K562 (cell line): ENCODE measurements around the gene LSM4. TPM values are rescaled to one million over a fixed set of nuclear protein-coding genes. Genes with fewer than 3 reads are reported as not detected.

ENCODE experiments used
- CBFB ChIP-seq: sonication (generic); formaldehyde crosslinking; IDR thresholded peaks from 2 replicates; pipeline ENCODE4 v1.4.0; 2020; ENCODE audit warnings: mild to moderate bottlenecking, missing genetic modification reagents
- DMBX1 ChIP-seq: fragments of 250-450 bp; sonication (Bioruptor Pico); IDR thresholded peaks from 2 replicates; pipeline ENCODE4 v1.8.0; 2022; ENCODE audit warnings: inconsistent platforms, mild to moderate bottlenecking, moderate library complexity, borderline replicate concordance
- DNMT1 ChIP-seq: fragments of 450-650 bp; IDR thresholded peaks from 2 replicates; pipeline ENCODE4 v1.6.1; 2016; ENCODE audit warnings: antibody characterized with exemption, mild to moderate bottlenecking
- E2F1 ChIP-seq: sonication (generic); formaldehyde crosslinking; IDR thresholded peaks from 2 replicates; pipeline ENCODE4 v1.8.1; 2023; ENCODE audit warnings: mild to moderate bottlenecking, missing genetic modification reagents, moderate library complexity
- ELF1 ChIP-seq: fragments of 200-800 bp; sonication (Bioruptor generic); IDR thresholded peaks from 2 replicates; pipeline ENCODE4 v1.6.1; 2016; ENCODE audit warnings: missing genetic modification characterization, missing compliant biosample characterization
- ESRRA ChIP-seq: fragments of 450-650 bp; IDR thresholded peaks from 2 replicates; pipeline ENCODE4 v1.6.1; 2014; ENCODE audit warnings: low read depth, mild to moderate bottlenecking, moderate library complexity, borderline replicate concordance
- FOXJ3 ChIP-seq: sonication (generic); formaldehyde crosslinking; IDR thresholded peaks from 2 replicates; pipeline ENCODE4 v1.4.0; 2020; ENCODE audit warnings: mild to moderate bottlenecking, missing genetic modification reagents
- GATA2 ChIP-seq: sonication (generic); formaldehyde crosslinking; IDR thresholded peaks from 2 replicates; pipeline ENCODE4 v1.4.0; 2020; ENCODE audit warnings: mild to moderate bottlenecking, missing genetic modification reagents
- JUND ChIP-seq, 2 experiments: IDR thresholded peaks; 2 replicates in 1 of 2; 3 replicates in 1 of 2; pipeline ENCODE4 v1.6.1; 2011; ENCODE audit warnings: borderline replicate concordance in 2 of 2, low read depth in 2 of 2, low read length in 2 of 2, improper control_type of control experiment in 1 of 2, missing biosample characterization in 1 of 2, missing genetic modification characterization in 1 of 2, missing genetic modification reagents in 1 of 2
- KDM2B ChIP-seq: fragments of 250-450 bp; sonication (Bioruptor Pico); IDR thresholded peaks from 2 replicates; pipeline ENCODE4 v1.8.0; 2021; ENCODE audit warnings: mild to moderate bottlenecking, moderate library complexity
- MNT ChIP-seq, 2 experiments: fragments of 450-650 bp; conservative IDR thresholded peaks; 2 replicates each; pipeline ENCODE4 v1.6.1; 2017; ENCODE audit warnings: mild to moderate bottlenecking in 2 of 2, moderate library complexity in 2 of 2
- NR2F6 ChIP-seq: fragments of 450-650 bp; formaldehyde crosslinking; IDR thresholded peaks from 2 replicates; pipeline ENCODE4 v1.4.0; 2020; ENCODE audit warnings: mild to moderate bottlenecking
- PHB2 ChIP-seq: fragments of 450-650 bp; IDR thresholded peaks from 2 replicates; pipeline ENCODE4 v1.6.1; 2017; ENCODE audit warnings: low read depth
- PML ChIP-seq: IDR thresholded peaks from 2 replicates; pipeline ENCODE4 v1.6.1; 2012; ENCODE audit warnings: low read length, inconsistent platforms
- POLR2AphosphoS2 ChIP-seq: IDR thresholded peaks from 2 replicates; pipeline ENCODE4 v1.6.1; 2012; ENCODE audit warnings: low read length, improper control_type of control experiment
- SLC30A9 ChIP-seq: fragments of 250-450 bp; sonication (Bioruptor Pico); IDR thresholded peaks from 2 replicates; pipeline ENCODE4 v1.8.0; 2022; ENCODE audit warnings: mild to moderate bottlenecking, moderate library complexity
- TEAD4 ChIP-seq, 2 experiments: sonication (generic) in 1 of 2; formaldehyde crosslinking in 1 of 2; IDR thresholded peaks; 2 replicates each; pipeline versions ENCODE4 v1.6.1 to v1.8.0; 2012 to 2022; ENCODE audit warnings: borderline replicate concordance in 1 of 2, inconsistent platforms in 1 of 2, low read length in 1 of 2, mild to moderate bottlenecking in 1 of 2, missing genetic modification reagents in 1 of 2
- ZBED1 ChIP-seq: IDR thresholded peaks from 2 replicates; pipeline ENCODE4 v1.6.1; 2014
- ZNF217 ChIP-seq: sonication (generic); formaldehyde crosslinking; IDR thresholded peaks from 2 replicates; pipeline ENCODE4 v1.8.0; 2022; ENCODE audit warnings: mild to moderate bottlenecking, missing genetic modification reagents
- ZNF408 ChIP-seq: fragments of 250-450 bp; sonication (Bioruptor Pico); IDR thresholded peaks from 2 replicates; pipeline ENCODE4 v1.4.0; 2020; ENCODE audit warnings: low read depth, mild to moderate bottlenecking, moderate library complexity
- polyA plus RNA-seq, 8 experiments: library from polyadenylated mRNA; depleted of rRNA in 4 of 8; stranded (reverse) in 5 of 8; unstranded in 3 of 8; fragments of >200 nt; fragmentation: Nextera tagmentation in 2 of 8; fragmentation: Illumina TruSeq in 1 of 8; extraction: Ambion mirVana in 2 of 8; extraction: Trizol in 1 of 8; gene quantifications; 2 replicates each; pipeline versions ENCODE4 v1.2.1 to v1.2.3, GENCODE V29; 2011 to 2014; ENCODE audit warnings: inconsistent platforms in 1 of 8, missing spikeins in 1 of 8
- total RNA-seq, 7 experiments: library from RNA; depleted of rRNA in 6 of 7; stranded (reverse); fragments of >200 nt in 6 of 7; fragmentation: Illumina TruSeq in 2 of 7; extraction: Trizol in 2 of 7; gene quantifications; 2 replicates each; pipeline versions ENCODE4 v1.2.1 to v1.2.3, GENCODE V29; 2011 to 2021; ENCODE audit warnings: low replicate concordance in 1 of 7
- TF ChIP-seq, protein P1 (sequence below): fragments of 450-650 bp; conservative IDR thresholded peaks from 2 replicates; pipeline ENCODE4 v1.6.1; 2016; ENCODE audit warnings: missing genetic modification characterization, low read depth, mild to moderate bottlenecking, missing compliant biosample characterization, moderate library complexity
- TF ChIP-seq, protein P2 (sequence below): IDR thresholded peaks from 2 replicates; pipeline ENCODE4 v1.6.1; 2011; ENCODE audit warnings: borderline replicate concordance, low read depth, mild to moderate bottlenecking, moderate library complexity, low read length; ENCODE audit not compliant: insufficient read depth, poor library complexity, severe bottlenecking

The LSM4 gene
- total and polyA plus RNA-seq, 9 of the 15 experiments (the other 6 are each of a cell fraction or from before 2014, with no cell fraction given): 11.9 to 763 (median 202) TPM

DNA sequence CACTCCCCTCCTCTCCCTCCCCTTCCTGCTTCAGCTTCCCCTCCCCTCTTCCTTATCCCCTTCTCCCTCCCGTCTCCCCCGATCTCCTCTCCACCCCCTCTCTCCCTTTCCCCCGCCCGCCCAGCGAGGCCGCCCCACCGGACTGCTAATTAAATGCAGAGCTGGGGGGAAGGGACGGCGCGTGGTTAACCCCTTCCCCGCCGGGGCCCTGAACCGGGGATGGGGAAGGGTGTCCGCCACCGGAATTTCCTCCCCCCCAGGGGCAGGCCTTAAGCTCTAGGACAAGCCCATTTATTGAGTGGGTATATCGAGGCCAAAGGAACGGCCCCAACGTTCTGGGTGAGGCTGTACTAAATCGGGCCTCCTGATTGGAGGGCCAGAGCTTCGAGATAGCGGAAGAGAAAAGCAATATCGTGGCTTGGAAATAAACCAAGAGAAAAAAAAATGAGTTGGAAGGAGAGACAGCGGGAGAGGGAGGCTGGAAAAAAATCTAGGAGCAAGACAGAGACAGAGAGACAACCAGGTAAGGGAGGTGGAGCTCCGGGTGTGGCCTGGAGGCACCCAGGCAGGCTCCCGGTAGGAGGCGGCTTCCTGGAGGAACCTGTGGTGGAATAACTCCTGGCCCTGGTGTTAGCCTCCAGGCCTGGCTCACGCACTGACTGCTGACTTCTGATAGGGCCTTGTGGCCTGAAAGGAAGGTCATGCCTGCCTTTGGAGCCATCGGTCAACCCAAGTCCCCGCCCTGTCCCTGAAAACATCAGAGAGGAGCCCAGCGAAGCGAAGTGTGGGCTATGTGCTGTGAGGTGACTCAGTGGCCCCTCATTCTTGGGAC, 29.9 kb downstream of the LSM4 start (continued):
- TF ChIP-seq ELF1: peak; percentile 66; the same call in 1 of the 2 replicates
- TF ChIP-seq TEAD4 (IDR thresholded peaks at IDR 0.05; ENCODE audit: low read length): no peak; the same call in 1 of the 2 replicates
- TF ChIP-seq TEAD4 (CRISPR knock-in tag; IDR thresholded peaks at IDR 0.05; ENCODE audit: borderline replicate concordance): no peak
- TF ChIP-seq ZNF217 (CRISPR knock-in tag): no peak
- no peak for TF ChIP-seq SLC30A9 (CRISPR knock-in tag)
- TF ChIP-seq, protein P1, sequence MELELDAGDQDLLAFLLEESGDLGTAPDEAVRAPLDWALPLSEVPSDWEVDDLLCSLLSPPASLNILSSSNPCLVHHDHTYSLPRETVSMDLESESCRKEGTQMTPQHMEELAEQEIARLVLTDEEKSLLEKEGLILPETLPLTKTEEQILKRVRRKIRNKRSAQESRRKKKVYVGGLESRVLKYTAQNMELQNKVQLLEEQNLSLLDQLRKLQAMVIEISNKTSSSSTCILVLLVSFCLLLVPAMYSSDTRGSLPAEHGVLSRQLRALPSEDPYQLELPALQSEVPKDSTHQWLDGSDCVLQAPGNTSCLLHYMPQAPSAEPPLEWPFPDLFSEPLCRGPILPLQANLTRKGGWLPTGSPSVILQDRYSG (tag): no peak
- TF ChIP-seq ZBED1: no peak
- no peak for TF ChIP-seq CBFB (CRISPR knock-in tag)
- no peak for TF ChIP-seq E2F1
- TF ChIP-seq FOXJ3 (CRISPR knock-in tag): no peak
- peak; percentile 48; a peak in 3 of 4 replicates for TF ChIP-seq MNT (conservative IDR thresholded peaks at IDR 0.05)
- no peak for TF ChIP-seq GATA2 (CRISPR knock-in tag)
- no peak for TF ChIP-seq POLR2AphosphoS2
- TF ChIP-seq DNMT1: no peak
- no peak for TF ChIP-seq PHB2
- TF ChIP-seq KDM2B (CRISPR knock-in tag): no peak
- no peak for TF ChIP-seq NR2F6 (CRISPR knock-in tag)
- peak; percentile 75 for TF ChIP-seq ESRRA
- TF ChIP-seq, protein P2, sequence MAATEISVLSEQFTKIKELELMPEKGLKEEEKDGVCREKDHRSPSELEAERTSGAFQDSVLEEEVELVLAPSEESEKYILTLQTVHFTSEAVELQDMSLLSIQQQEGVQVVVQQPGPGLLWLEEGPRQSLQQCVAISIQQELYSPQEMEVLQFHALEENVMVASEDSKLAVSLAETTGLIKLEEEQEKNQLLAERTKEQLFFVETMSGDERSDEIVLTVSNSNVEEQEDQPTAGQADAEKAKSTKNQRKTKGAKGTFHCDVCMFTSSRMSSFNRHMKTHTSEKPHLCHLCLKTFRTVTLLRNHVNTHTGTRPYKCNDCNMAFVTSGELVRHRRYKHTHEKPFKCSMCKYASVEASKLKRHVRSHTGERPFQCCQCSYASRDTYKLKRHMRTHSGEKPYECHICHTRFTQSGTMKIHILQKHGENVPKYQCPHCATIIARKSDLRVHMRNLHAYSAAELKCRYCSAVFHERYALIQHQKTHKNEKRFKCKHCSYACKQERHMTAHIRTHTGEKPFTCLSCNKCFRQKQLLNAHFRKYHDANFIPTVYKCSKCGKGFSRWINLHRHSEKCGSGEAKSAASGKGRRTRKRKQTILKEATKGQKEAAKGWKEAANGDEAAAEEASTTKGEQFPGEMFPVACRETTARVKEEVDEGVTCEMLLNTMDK: no peak
- peak; percentile 17; the same call in 1 of the 2 replicates for TF ChIP-seq JUND (IDR thresholded peaks at IDR 0.05; ENCODE audit: borderline replicate concordance, low read depth, low read length)
- no peak for TF ChIP-seq JUND (tag; IDR thresholded peaks at IDR 0.05; ENCODE audit: borderline replicate concordance, low read depth, low read length)
- TF ChIP-seq PML: no peak; the same call in 1 of the 2 replicates
- TF ChIP-seq DMBX1 (CRISPR knock-in tag): no peak
- no peak for TF ChIP-seq ZNF408
